K562 (cell line): ENCODE measurements around the gene GABPB2. TPM values are rescaled to one million over a fixed set of nuclear protein-coding genes. Genes with fewer than 3 reads are reported as not detected.

ENCODE experiments used
- ATAC-seq: fragments of 200-7000 bp; cut with Tn5 transposase; 3 replicates; pipeline ENCODE4 v1.9.1; 2020; ENCODE audit warnings: moderate library complexity
- BruUV-seq: library from RNA; stranded (reverse); fragments of 400-500 nt; replicated peaks from 2 replicates; lab custom pipeline; 2021; lab: Mats Ljungman, UMichigan
- CTCF ChIA-PET: fragments of 300-600 bp; formaldehyde crosslinking; extraction: SDS; loops from one replicate; lab custom pipeline; 2021; ENCODE audit warnings: low intra/inter-chr PET ratio; lab: Yijun Ruan, JAX
- POLR2A ChIA-PET: fragments of 300-600, 350-650 bp; sonication (Branson Sonifier 250); formaldehyde crosslinking; extraction: SDS; loops from one replicate; lab custom pipeline; 2021; ENCODE audit warnings: antibody characterized with exemption, inconsistent platforms; lab: Yijun Ruan, JAX
- DNase-seq, 4 experiments: peaks; one replicate each; pipeline versions ENCODE4 v3.0.0 to v3.0.0-alpha.2; 2011 to 2018; ENCODE audit warnings: low spot score in 3 of 4, mixed read lengths in 3 of 4; ENCODE audit errors: extremely low read depth in 1 of 4
- FAIRE-seq: peaks from 2 replicates; lab custom pipeline; 2011; peaks lifted over from hg19 to GRCh38; lab: Jason Lieb, UNC
- H2AFZ ChIP-seq: 2 replicates; pipeline ENCODE4 v1.6.0; 2011; ENCODE audit warnings: low read depth, low read length, control low read depth, inconsistent platforms
- H3K27ac ChIP-seq: fragments of 200-600 bp; 3 replicates; pipeline ENCODE4 v1.8.0; 2011; ENCODE audit warnings: low read depth, mild to moderate bottlenecking, control low read depth, inconsistent platforms, low read length, moderate library complexity, mixed read lengths; ENCODE audit errors: extremely low read depth
- H3K27me3 ChIP-seq, 2 experiments: fragments of 300-600 bp in 1 of 2; 2 replicates in 1 of 2; 3 replicates in 1 of 2; pipeline versions ENCODE4 v1.6.0 to v1.8.0; 2011; ENCODE audit warnings: inconsistent platforms in 2 of 2, low read length in 2 of 2, mild to moderate bottlenecking in 1 of 2, mixed read lengths in 1 of 2, moderate library complexity in 1 of 2; ENCODE audit not compliant: control insufficient read depth in 2 of 2, insufficient read depth in 2 of 2
- H3K36me3 ChIP-seq: fragments of 300-600 bp; 3 replicates; pipeline ENCODE4 v1.8.0; 2011; ENCODE audit warnings: mild to moderate bottlenecking, low read length, inconsistent platforms; ENCODE audit not compliant: control insufficient read depth, insufficient read depth
- H3K4me1 ChIP-seq, 2 experiments: fragments of 200-600 bp in 1 of 2; replicated peaks in 1 of 2; 2 replicates in 1 of 2; 3 replicates in 1 of 2; pipeline versions ENCODE4 v1.5.1 to v1.8.0; 2011; ENCODE audit warnings: inconsistent platforms in 2 of 2, low read length in 2 of 2, mild to moderate bottlenecking in 1 of 2, mixed read lengths in 1 of 2, moderate library complexity in 1 of 2; ENCODE audit not compliant: control insufficient read depth in 2 of 2, insufficient read depth in 2 of 2
- H3K4me2 ChIP-seq: 2 replicates; pipeline ENCODE4 v1.6.1; 2011; ENCODE audit warnings: low read length, control low read depth, inconsistent platforms, mixed read lengths; ENCODE audit not compliant: insufficient read depth
- H3K4me3 ChIP-seq: fragments of 200-600 bp; sonication (generic), shearing (Covaris generic); 2 replicates; pipeline ENCODE4 v1.5.1; 2016; ENCODE audit warnings: control low read depth, inconsistent platforms
- H3K79me2 ChIP-seq: fragments of 200-600 bp; 3 replicates; pipeline ENCODE4 v1.8.0; 2011; ENCODE audit warnings: low read length, inconsistent platforms; ENCODE audit not compliant: control insufficient read depth, insufficient read depth
- H3K9ac ChIP-seq, 2 experiments: 2 replicates each; pipeline versions ENCODE4 v1.6.0 to v1.6.1; 2011; ENCODE audit warnings: low read depth in 2 of 2, low read length in 2 of 2, control low read depth in 1 of 2, inconsistent platforms in 1 of 2, mild to moderate bottlenecking in 1 of 2, mixed read lengths in 1 of 2; ENCODE audit not compliant: insufficient read depth in 1 of 2
- H3K9me1 ChIP-seq: one replicate; pipeline ENCODE4 v1.6.0; 2011; ENCODE audit warnings: inconsistent platforms, mild to moderate bottlenecking, low read length, moderate library complexity; ENCODE audit not compliant: control insufficient read depth, insufficient read depth
- H3K9me3 ChIP-seq: replicated peaks from 2 replicates; pipeline ENCODE4 v1.5.1; 2011; ENCODE audit warnings: low read depth, low read length, inconsistent platforms; ENCODE audit not compliant: control insufficient read depth, insufficient read depth
- H4K20me1 ChIP-seq: replicated peaks from 2 replicates; pipeline ENCODE4 v1.6.1; 2011; ENCODE audit warnings: low read length, inconsistent platforms, mixed read lengths; ENCODE audit not compliant: control insufficient read depth, insufficient read depth
- E2F8 ChIP-seq: fragments of 450-650 bp; IDR thresholded peaks from 2 replicates; pipeline ENCODE4 v1.7.1; 2018; ENCODE audit warnings: mild to moderate bottlenecking, low read depth; ENCODE audit not compliant: partially characterized antibody
- EZH2 ChIP-seq: IDR thresholded peaks from 2 replicates; pipeline ENCODE4 v1.6.1; 2012; ENCODE audit warnings: low read depth, mild to moderate bottlenecking, inconsistent platforms, low read length, borderline replicate concordance
- HOMEZ ChIP-seq: fragments of 250-450 bp; sonication (Bioruptor Pico); IDR thresholded peaks from 2 replicates; pipeline ENCODE4 v1.4.0; 2020; ENCODE audit warnings: mild to moderate bottlenecking, moderate library complexity
- KAT2B ChIP-seq: IDR thresholded peaks from one replicate; pipeline ENCODE4 v1.6.1; 2012; ENCODE audit warnings: low read depth, mild to moderate bottlenecking, control low read depth, inconsistent platforms, low read length, moderate library complexity
- MYNN ChIP-seq, 2 experiments: sonication (generic); formaldehyde crosslinking in 1 of 2; IDR thresholded peaks; 2 replicates each; pipeline versions ENCODE4 v1.5.0 to v1.6.1; 2016 to 2020; ENCODE audit warnings: antibody characterized with exemption in 1 of 2, missing genetic modification reagents in 1 of 2
- POLR2AphosphoS5 ChIP-seq: IDR thresholded peaks from 2 replicates; pipeline ENCODE4 v1.6.1; 2011; ENCODE audit warnings: mild to moderate bottlenecking, low read depth, low read length, moderate library complexity; ENCODE audit not compliant: control insufficient read depth, insufficient read depth
- POLR2H ChIP-seq: IDR thresholded peaks from 2 replicates; pipeline ENCODE4 v1.6.1; 2016; ENCODE audit warnings: missing genetic modification characterization, low read depth, mild to moderate bottlenecking, control low read depth, missing compliant biosample characterization, moderate library complexity
- SUPT5H ChIP-seq: fragments of 450-650 bp; IDR thresholded peaks from 2 replicates; pipeline ENCODE4 v1.6.1; 2016
- ZNF217 ChIP-seq: sonication (generic); formaldehyde crosslinking; IDR thresholded peaks from 2 replicates; pipeline ENCODE4 v1.8.0; 2022; ENCODE audit warnings: mild to moderate bottlenecking, missing genetic modification reagents
- WGBS: fragments of 100-300 bp; shearing (Covaris generic); methylation state at CpG from one replicate; pipeline ENCODE4 v1.1.6; 2016; ENCODE audit warnings: low coverage, mixed read lengths; ENCODE audit not compliant: insufficient coverage; ENCODE audit errors: missing lambda C conversion rate; 5-methylcytosine and 5-hydroxymethylcytosine counted together
- in situ Hi-C: fragments of 300-500 bp; cut with MboI; formaldehyde crosslinking; loops from 4 replicates; pipeline ENCODE4 v1.15.0; 2018; ENCODE audit warnings: inconsistent platforms, mixed read lengths
- intact Hi-C: fragments of 100-400 bp; cut with micrococcal nuclease; formaldehyde crosslinking; loops from 2 replicates; pipeline ENCODE4 v1.14.2; 2022
- polyA plus RNA-seq, 8 experiments: library from polyadenylated mRNA; depleted of rRNA in 4 of 8; stranded (reverse) in 5 of 8; unstranded in 3 of 8; fragments of >200 nt; fragmentation: Nextera tagmentation in 2 of 8; fragmentation: Illumina TruSeq in 1 of 8; extraction: Ambion mirVana in 2 of 8; extraction: Trizol in 1 of 8; gene quantifications; 2 replicates each; pipeline versions ENCODE4 v1.2.1 to v1.2.3, GENCODE V29; 2011 to 2014; ENCODE audit warnings: inconsistent platforms in 1 of 8, missing spikeins in 1 of 8
- total RNA-seq, 7 experiments: library from RNA; depleted of rRNA in 6 of 7; stranded (reverse); fragments of >200 nt in 6 of 7; fragmentation: Illumina TruSeq in 2 of 7; extraction: Trizol in 2 of 7; gene quantifications; 2 replicates each; pipeline versions ENCODE4 v1.2.1 to v1.2.3, GENCODE V29; 2011 to 2021; ENCODE audit warnings: low replicate concordance in 1 of 7

The GABPB2 gene
- total and polyA plus RNA-seq, 9 of the 15 experiments (the other 6 are each of a cell fraction or from before 2014, with no cell fraction given): 2.2 to 13.3 (median 6.1) TPM

DNA sequence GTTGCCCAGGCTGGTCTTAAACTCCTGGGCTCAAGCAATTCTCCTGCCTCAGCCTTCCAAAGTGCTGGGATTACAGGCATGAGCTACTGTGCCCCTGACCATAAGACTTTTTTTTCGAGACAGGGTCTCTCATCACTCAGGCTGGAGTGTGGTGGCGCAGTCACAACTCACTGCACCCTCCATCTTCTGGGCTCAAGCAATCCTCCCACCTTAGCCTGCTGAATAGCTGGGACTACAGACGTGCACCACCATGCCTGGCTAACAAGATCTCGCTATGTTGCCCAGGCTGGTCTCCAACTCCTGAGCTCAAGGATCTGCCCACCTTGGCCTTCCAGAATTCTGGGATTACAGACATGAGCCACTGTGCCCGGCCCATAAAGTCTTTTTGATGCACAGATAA is 21.1 kb upstream of the GABPB2 start:
- DNase-seq: no peak
- ChIA-PET POLR2A (interaction anchor here (0.9 to 2.9 kb wide), 8 partner anchors 8 to 43 kb away, joined by 3 to 36 read pairs (median 5); partner anchors contain the start of genes BNIPL, CDC42SE1, MINDY1 and MLLT11), CTCF (no interaction called here)
- WGBS: 73% methylated on average over 5 of the region's 5 CpGs
- no peak for FAIRE-seq
- peaks cover 24 to 28% of the 10 kb centered on the region in 2 experiments; a peak in 4 of 5 replicates for H3K4me1 ChIP-seq
- no TSS peak for BruUV-seq
- intact Hi-C loops: no loop called here
- no peaks in the 10 kb centered on the region for H3K27me3 ChIP-seq
- H3K9ac ChIP-seq: peak overlapping the region in 1 of 2 experiments; percentile 60; a peak in 1 of 4 replicates
- no peaks in the 10 kb centered on the region for H3K9me3 ChIP-seq
- in situ Hi-C loops: no loop called here
- no peak overlapping the region; the same call in 2 of the 3 replicates for H3K27ac ChIP-seq
- no peak overlapping the region for H3K4me3 ChIP-seq
- H3K36me3 ChIP-seq: peaks cover 47% of the 10 kb centered on the region
- H4K20me1 ChIP-seq: no peaks in the 10 kb centered on the region
- peaks cover 2% of the 10 kb centered on the region for H3K9me1 ChIP-seq
- TF ChIP-seq MYNN (IDR thresholded peaks at IDR 0.05): 0 out of 2 replicates have a peak, but pooled peaks have one; percentile 46
- TF ChIP-seq MYNN (CRISPR knock-in tag; IDR thresholded peaks at IDR 0.05): no peak
- TF ChIP-seq KAT2B: no peak
- TF ChIP-seq SUPT5H: peak; percentile 1; the same call in 1 of the 2 replicates
- TF ChIP-seq, all 486 proteins: peak for 2
- peak; percentile 15 for ATAC-seq
- Histone ChIP-seq H2AFZ (no peak overlapping the region), H3K4me2 (0 out of 2 replicates have a peak overlapping the region, but pooled peaks have one; percentile 12), H3K79me2 (peaks cover 25% of the 10 kb centered on the region)

DNA sequence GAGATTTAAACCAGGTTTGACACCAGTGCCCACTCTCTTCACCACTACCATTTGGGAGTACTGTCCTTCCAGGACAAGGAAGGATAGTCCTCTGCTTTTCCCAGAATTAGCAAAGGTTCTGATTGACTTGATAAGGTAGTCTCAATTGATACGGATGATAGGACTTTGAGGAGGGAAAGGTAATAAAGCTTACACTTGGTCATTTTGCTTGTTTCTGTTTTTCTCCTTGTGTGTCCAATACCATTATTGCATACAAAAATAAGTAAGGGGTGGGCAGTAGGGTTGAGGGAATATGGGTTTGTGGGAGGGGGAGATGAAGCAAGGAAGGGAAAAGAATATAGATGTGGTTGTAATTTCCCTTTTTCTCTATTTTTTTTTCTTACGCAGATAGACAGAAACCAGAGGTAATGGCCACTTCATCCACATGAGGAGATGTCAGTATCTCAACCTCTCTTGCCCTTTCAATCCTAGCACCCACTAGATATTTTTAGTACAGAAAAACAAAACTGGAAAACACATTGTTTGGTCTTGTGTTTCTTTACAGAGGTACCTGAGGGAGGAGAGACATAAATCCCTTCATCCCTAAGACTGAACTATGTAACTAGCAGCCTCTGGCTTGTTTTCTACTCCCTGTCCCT is 20.4 kb upstream of the GABPB2 start:
- Histone ChIP-seq H2AFZ (no peak overlapping the region), H3K9ac (no peak overlapping the region), H3K27ac (no peak overlapping the region), H3K27me3 (no peaks in the 10 kb centered on the region), H3K4me1 (peaks cover 24 to 35% of the 10 kb centered on the region in 2 experiments), H3K9me1 (peaks cover 2% of the 10 kb centered on the region), H3K36me3 (peaks cover 54% of the 10 kb centered on the region), H3K9me3 (no peaks in the 10 kb centered on the region), H4K20me1 (0 out of 2 replicates have a peak, but pooled peaks cover 3% of the 10 kb centered on the region), H3K4me3 (no peak overlapping the region), H3K4me2 (peak overlapping the region; percentile 6; the same call in 1 of the 2 replicates), H3K79me2 (peaks cover 32% of the 10 kb centered on the region)
- POLR2A ChIA-PET: interaction anchor here (0.8 to 2.9 kb wide), 12 partner anchors 8 to 128 kb away, joined by 3 to 36 read pairs (median 5); partner anchors contain the start of genes BNIPL, CDC42SE1, MINDY1 and MLLT11
- FAIRE-seq (no peak), ATAC-seq (no peak), DNase-seq (no peak)
- intact Hi-C loops (no loop called here), in situ Hi-C loops (no loop called here)
- BruUV-seq: no TSS peak
- WGBS: 60% methylated on average over 1 of the region's 2 CpGs
- CTCF ChIA-PET: no interaction called here
- no peak for TF ChIP-seq HOMEZ (CRISPR knock-in tag)
- peak; percentile 17 for TF ChIP-seq POLR2AphosphoS5
- no peak for TF ChIP-seq ZNF217 (CRISPR knock-in tag)
- TF ChIP-seq POLR2H (tag): peak; percentile 13; the same call in 1 of the 2 replicates
- TF ChIP-seq E2F8: peak; percentile 64
- no peak for TF ChIP-seq EZH2
